HepG2 (cell line): ENCODE data around the gene UQCRC1. TPM values are rescaled to one million over a fixed set of nuclear protein-coding genes. Genes with fewer than 3 reads are reported as not detected.

Source experiments
- BCL3 ChIP-seq: sonication (generic); formaldehyde crosslinking; IDR thresholded peaks from 2 replicates; pipeline ENCODE4 v1.5.1; 2020; ENCODE audit warnings: mild to moderate bottlenecking, missing genetic modification reagents, moderate library complexity
- DNMT3B ChIP-seq: conservative IDR thresholded peaks from 2 replicates; pipeline ENCODE4 v1.6.1; 2016; ENCODE audit warnings: missing biosample characterization, control low read depth
- ELK4 ChIP-seq: sonication (generic); formaldehyde crosslinking; IDR thresholded peaks from 2 replicates; pipeline ENCODE4 v1.9.0; 2021; ENCODE audit warnings: missing genetic modification reagents, borderline replicate concordance
- GABPA ChIP-seq, 2 experiments: IDR thresholded peaks; 2 replicates each; pipeline ENCODE4 v1.6.1; 2011 to 2016; ENCODE audit warnings: low read depth in 2 of 2, low read length in 1 of 2, missing biosample characterization in 1 of 2, missing genetic modification characterization in 1 of 2
- RORA ChIP-seq: sonication (generic); formaldehyde crosslinking; IDR thresholded peaks from 2 replicates; pipeline ENCODE4 v1.5.0; 2020; ENCODE audit warnings: mild to moderate bottlenecking, missing genetic modification reagents, moderate library complexity
- SOX13 ChIP-seq, 3 experiments: fragments of 450-650 bp in 1 of 3; sonication (generic) in 1 of 3; formaldehyde crosslinking in 1 of 3; IDR thresholded peaks in 2 of 3; conservative IDR thresholded peaks in 1 of 3; 2 replicates each; pipeline versions ENCODE4 v1.5.0 to v1.6.1; 2016 to 2020; ENCODE audit warnings: antibody characterized with exemption in 1 of 3, mild to moderate bottlenecking in 1 of 3, missing compliant biosample characterization in 1 of 3, missing genetic modification reagents in 1 of 3, moderate library complexity in 1 of 3
- STAT5B ChIP-seq: sonication (generic); formaldehyde crosslinking; IDR thresholded peaks from 2 replicates; pipeline ENCODE4 v1.4.0; 2020; ENCODE audit warnings: missing genetic modification reagents
- TBX3 ChIP-seq: fragments of 450-650 bp; IDR thresholded peaks from 2 replicates; pipeline ENCODE4 v1.6.1; 2017; ENCODE audit warnings: antibody characterized with exemption, mild to moderate bottlenecking, inconsistent platforms, borderline replicate concordance
- THRA ChIP-seq: sonication (generic); formaldehyde crosslinking; IDR thresholded peaks from 2 replicates; pipeline ENCODE4 v1.4.0; 2020; ENCODE audit warnings: missing genetic modification reagents, borderline replicate concordance
- ZNF207 ChIP-seq: fragments of 450-650 bp; IDR thresholded peaks from 2 replicates; pipeline ENCODE4 v1.6.1; 2016; ENCODE audit warnings: antibody characterized with exemption, borderline replicate concordance
- ZNF276 ChIP-seq: sonication (generic); formaldehyde crosslinking; IDR thresholded peaks from 2 replicates; pipeline ENCODE4 v1.4.0; 2020; ENCODE audit warnings: mild to moderate bottlenecking, low read depth, missing genetic modification reagents
- ZNF451 ChIP-seq: sonication (generic); formaldehyde crosslinking; IDR thresholded peaks from 2 replicates; pipeline ENCODE4 v1.5.0; 2020; ENCODE audit warnings: mild to moderate bottlenecking, missing genetic modification reagents
- ZNF780A ChIP-seq: sonication (generic); formaldehyde crosslinking; IDR thresholded peaks from 2 replicates; pipeline ENCODE4 v1.8.0; 2022; ENCODE audit warnings: mild to moderate bottlenecking, missing genetic modification reagents, moderate library complexity
- polyA plus RNA-seq, 8 experiments: library from polyadenylated mRNA; depleted of rRNA in 3 of 8; stranded (reverse) in 7 of 8; unstranded in 1 of 8; fragments of >200 nt; fragmentation: Illumina TruSeq in 4 of 8; extraction: Trizol in 4 of 8; gene quantifications; 2 replicates each; pipeline versions ENCODE4 v1.2.1 to v1.2.3, GENCODE V29; 2011 to 2016; ENCODE audit warnings: low read depth in 4 of 8, missing spikeins in 1 of 8, mixed read lengths in 1 of 8; ENCODE audit not compliant: insufficient read depth in 1 of 8
- total RNA-seq, 5 experiments: library from RNA; depleted of rRNA; stranded (reverse); fragments of >200 nt; fragmentation: Illumina TruSeq; extraction: Trizol; gene quantifications; 2 replicates each; pipeline ENCODE4 v1.2.3, GENCODE V29; 2016; ENCODE audit warnings: low read depth in 1 of 5
- TF ChIP-seq, protein P1 (sequence below): sonication (generic); formaldehyde crosslinking; IDR thresholded peaks from 2 replicates; pipeline ENCODE4 v1.5.0; 2020; ENCODE audit warnings: mild to moderate bottlenecking, missing genetic modification reagents
- TF ChIP-seq, protein P2 (sequence below): sonication (generic); formaldehyde crosslinking; IDR thresholded peaks from 2 replicates; pipeline ENCODE4 v1.4.0; 2020; ENCODE audit warnings: missing genetic modification reagents

Gene UQCRC1
- total and polyA plus RNA-seq, 2 of the 13 experiments (the other 11 are each of a cell fraction or from before 2014, with no cell fraction given), result 316 to 680 TPM

DNA sequence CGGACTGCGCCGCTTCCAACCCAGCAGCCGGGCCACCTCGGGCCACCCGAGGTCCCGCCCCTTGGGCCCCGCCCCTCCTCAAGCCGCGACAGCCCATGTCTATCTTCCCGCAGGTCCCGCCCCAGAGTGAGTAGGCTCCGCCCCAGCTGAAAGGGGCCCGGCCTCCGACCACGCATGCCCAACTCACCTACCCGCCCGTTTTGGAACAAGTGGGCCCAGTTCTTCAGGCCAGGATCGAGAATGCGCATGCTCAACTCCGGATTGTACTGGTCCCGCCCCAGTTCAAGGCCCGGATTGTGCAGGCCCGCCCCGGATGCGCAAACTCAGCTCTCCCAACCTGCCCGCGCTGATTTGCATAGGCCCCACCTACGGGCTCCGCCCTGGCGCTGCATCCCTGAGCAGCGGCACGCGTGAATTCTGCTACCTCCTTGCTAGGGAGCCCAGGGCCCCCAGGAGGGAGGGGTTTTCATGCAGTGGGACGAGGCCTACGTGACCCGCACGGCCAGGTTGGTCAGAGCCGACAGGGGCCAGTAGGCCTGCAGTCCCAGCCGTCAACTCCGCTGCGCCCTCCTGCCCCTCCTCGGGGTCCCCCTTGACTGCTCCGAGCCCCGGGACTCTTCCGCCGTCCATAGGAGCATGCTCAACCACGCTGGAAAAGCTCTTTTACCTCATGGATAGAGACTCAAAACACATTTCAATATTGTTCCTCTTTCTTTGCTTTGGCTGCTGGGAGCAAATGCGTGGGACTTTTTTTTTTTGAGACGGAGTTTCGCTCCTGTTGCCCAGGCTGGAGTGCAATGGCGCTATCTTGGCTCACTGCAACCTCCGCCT is 52.4 kb downstream of the UQCRC1 start, which contains the start of gene PFKFB4 (continued):
- TF ChIP-seq SOX13 (IDR thresholded peaks at IDR 0.05), result peak; percentile 20; the same call in 1 of the 2 replicates
- TF ChIP-seq SOX13 (CRISPR knock-in tag; conservative IDR thresholded peaks at IDR 0.05 in 1 of 2, IDR thresholded peaks at IDR 0.05 in 1 of 2), result peak in 1 of 2 experiments; percentile 72; a peak in 2 of 4 replicates
- no peak for TF ChIP-seq DNMT3B (CRISPR knock-in tag)
- peak; percentile 48; the same call in 1 of the 2 replicates for TF ChIP-seq THRA (CRISPR knock-in tag)
- peak; percentile 49; the same call in 1 of the 2 replicates for TF ChIP-seq ZNF451 (CRISPR knock-in tag)
- TF ChIP-seq, protein P1, sequence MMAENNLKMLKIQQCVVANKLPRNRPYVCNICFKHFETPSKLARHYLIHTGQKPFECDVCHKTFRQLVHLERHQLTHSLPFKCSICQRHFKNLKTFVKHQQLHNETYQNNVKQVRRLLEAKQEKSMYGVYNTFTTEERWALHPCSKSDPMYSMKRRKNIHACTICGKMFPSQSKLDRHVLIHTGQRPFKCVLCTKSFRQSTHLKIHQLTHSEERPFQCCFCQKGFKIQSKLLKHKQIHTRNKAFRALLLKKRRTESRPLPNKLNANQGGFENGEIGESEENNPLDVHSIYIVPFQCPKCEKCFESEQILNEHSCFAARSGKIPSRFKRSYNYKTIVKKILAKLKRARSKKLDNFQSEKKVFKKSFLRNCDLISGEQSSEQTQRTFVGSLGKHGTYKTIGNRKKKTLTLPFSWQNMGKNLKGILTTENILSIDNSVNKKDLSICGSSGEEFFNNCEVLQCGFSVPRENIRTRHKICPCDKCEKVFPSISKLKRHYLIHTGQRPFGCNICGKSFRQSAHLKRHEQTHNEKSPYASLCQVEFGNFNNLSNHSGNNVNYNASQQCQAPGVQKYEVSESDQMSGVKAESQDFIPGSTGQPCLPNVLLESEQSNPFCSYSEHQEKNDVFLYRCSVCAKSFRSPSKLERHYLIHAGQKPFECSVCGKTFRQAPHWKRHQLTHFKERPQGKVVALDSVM (CRISPR knock-in tag), result no peak
- 0 out of 2 replicates have a peak, but pooled peaks have one; percentile 59 for TF ChIP-seq BCL3 (CRISPR knock-in tag)
- no peak for TF ChIP-seq ZNF780A
- no peak for TF ChIP-seq TBX3
- no peak for TF ChIP-seq ELK4 (CRISPR knock-in tag)
- TF ChIP-seq RORA, result no peak
- no peak for TF ChIP-seq ZNF207
- 0 out of 2 replicates have a peak, but pooled peaks have one; percentile 23 for TF ChIP-seq STAT5B (CRISPR knock-in tag)
- TF ChIP-seq GABPA (IDR thresholded peaks at IDR 0.05; ENCODE audit: low read depth, low read length), result no peak
- TF ChIP-seq GABPA (CRISPR knock-in tag; IDR thresholded peaks at IDR 0.05; ENCODE audit: low read depth), result no peak; the same call in 1 of the 2 replicates
- TF ChIP-seq, protein P2, sequence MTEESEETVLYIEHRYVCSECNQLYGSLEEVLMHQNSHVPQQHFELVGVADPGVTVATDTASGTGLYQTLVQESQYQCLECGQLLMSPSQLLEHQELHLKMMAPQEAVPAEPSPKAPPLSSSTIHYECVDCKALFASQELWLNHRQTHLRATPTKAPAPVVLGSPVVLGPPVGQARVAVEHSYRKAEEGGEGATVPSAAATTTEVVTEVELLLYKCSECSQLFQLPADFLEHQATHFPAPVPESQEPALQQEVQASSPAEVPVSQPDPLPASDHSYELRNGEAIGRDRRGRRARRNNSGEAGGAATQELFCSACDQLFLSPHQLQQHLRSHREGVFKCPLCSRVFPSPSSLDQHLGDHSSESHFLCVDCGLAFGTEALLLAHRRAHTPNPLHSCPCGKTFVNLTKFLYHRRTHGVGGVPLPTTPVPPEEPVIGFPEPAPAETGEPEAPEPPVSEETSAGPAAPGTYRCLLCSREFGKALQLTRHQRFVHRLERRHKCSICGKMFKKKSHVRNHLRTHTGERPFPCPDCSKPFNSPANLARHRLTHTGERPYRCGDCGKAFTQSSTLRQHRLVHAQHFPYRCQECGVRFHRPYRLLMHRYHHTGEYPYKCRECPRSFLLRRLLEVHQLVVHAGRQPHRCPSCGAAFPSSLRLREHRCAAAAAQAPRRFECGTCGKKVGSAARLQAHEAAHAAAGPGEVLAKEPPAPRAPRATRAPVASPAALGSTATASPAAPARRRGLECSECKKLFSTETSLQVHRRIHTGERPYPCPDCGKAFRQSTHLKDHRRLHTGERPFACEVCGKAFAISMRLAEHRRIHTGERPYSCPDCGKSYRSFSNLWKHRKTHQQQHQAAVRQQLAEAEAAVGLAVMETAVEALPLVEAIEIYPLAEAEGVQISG (CRISPR knock-in tag), result peak; percentile 86
- TF ChIP-seq ZNF276, result 0 out of 2 replicates have a peak, but pooled peaks have one; percentile 3
